HG02973 (cell line): ENCODE data around the gene SLC9A7.
A peak's percentile ranks its signal among the peaks of the same experiment; 100 is the strongest.
"Not testable (repeated sequence)": the region's sequence is repeated elsewhere in the genome, so short reads cannot be mapped to it uniquely, and the experiment has no call there.

ENCODE experiments used
- ATAC-seq: cut with Tn5 transposase; IDR thresholded peaks from one replicate; pipeline ENCODE4 v1.9.1; 2021; ENCODE audit warnings: moderate library complexity; ENCODE audit not compliant: unreplicated experiment

SLC9A7 gene

DNA sequence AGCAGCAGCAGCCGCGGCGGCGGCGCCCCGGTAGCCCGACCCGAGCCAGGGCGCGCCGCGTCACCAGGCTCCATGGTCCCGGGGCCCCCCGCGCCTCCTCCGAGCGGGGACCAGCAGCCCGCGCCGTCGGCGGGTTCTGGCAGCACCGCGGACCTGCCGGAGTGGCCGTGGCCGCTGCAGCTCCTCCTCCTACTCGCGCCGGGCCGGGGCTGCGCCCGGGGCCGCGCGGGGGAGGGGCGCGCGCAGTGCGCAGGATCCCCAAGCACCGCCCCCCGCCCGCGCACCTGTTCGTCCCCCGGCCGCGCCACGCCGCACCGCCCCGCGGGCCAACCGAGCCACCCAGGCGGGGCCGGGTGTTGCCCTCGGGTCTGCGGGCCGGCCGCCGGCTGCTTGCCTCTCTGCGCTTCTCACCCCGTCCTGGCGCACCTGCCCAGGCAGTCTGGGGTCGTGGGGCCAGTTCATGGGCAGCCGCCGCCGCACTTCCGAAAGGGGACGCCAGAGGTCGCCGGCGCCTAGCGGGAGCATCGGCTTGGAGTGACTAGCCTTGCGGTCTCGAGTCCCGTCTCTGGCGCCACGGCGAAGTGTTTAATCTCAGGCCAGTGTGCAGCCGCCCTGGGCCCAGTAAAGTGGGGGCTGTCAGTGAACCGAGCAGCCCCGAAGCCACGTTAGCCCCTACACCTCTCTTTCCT, at the start of gene SLC9A7:
Gene SLC9A7, minus strand, starts transcription at position 163 of the 689 bp plus-strand sequence. Its CDS starts 89 bp downstream, at position 74.
- peak; percentile 62 for ATAC-seq

DNA sequence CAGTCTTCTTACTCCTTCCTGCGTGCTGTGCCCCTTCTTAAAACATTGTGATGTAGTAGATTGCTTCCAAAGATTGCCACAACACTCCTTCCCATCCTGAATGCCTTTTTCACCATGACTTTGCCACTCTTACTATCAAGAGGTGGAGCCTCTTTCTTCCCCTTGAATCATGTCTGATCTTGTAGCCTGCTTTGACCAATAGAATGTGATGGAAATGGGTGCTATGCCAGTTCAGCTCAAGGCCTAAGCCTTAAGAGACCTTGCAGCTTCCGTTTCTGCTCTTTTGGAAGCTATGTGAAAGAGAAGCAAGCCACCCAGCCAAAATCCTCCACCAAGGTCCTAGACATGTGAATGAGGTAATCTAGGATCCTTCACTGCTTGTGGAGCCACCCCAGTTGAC, 46.4 kb upstream of the SLC9A7 start:
- no peak for ATAC-seq

DNA sequence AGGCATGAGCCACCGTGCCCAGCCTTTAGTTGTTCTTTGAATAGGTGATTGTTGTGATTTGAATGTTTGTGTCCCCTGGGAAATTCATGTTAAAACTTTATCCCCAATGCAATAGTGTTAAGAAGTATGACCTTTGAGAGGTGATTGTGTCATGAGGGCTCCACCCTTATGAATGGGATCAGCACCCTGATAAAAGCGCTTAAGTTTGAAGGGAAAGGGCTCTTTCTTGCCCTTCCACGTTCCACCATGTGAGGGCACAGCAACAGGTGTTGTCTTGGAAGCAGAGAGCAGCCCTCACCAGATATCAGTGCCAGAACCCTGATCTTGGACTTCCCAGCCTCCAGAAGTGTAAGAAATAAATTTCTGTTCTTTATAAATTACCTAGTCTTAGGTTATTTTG, 44.2 kb upstream of the SLC9A7 start:
- ATAC-seq, result no peak

DNA sequence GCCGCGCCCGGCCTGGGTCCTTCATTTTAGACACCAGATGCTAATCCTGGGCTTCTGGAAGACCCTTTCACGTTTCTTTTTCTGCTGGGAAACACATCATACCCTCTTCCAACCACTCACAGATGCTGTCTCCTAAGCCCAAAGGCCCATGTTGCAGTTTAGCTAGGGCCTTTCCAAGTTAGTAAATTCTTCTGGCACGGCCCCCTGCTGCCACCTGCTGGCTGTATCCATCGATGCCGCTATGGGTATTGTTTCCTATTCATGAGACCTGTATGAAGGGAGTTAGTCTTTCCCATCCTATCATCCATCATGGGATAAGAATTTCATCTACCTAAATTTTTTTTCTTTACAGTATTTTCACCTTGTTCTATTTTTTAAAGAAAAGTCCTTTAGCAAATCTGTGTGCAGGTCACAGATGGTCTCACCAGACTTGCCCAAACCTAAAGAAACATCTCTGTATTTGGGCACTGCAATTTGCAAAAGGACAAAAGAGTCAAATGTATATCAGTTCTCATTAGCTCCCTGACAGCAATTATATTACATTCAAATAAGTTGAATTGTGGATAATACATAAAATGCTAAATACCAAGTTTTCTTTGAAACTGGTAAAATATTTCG, 37.8 kb upstream of the SLC9A7 start:
- no peak for ATAC-seq

DNA sequence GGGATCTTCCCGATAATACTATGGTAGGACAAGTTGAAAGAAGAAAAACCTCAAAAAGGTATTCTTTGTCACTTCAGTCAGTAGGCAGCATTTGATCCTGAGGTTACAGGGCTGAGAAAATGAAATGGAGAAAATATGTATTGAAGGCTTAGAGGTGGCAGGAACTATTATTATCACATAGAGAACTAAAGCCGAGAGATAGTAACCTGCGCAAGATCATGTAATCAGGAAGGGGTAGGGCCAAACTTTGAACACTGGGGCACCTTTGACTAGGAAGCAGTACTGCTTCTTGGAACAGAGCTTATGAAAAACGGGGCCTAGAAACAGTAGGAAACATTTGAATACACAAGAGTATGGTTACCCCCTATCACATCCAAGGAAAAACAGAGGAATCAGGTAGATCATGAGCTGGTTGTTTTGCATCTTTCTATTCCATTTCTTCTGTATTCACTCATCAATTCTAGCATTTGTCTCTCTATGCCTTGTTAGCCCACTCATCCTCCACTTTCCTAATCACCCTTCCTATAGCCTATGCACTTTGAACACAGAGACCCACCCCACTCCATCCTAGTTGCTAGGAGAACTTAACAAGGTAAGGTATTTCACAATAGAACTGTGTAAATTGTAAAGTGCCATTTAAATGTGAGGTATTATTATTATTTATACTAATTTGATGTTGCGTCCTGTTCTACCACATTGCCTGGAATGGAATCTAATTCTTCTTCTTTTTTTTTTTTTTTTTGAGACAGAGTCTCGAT, 34.6 kb upstream of the SLC9A7 start:
- ATAC-seq, result no peak

DNA sequence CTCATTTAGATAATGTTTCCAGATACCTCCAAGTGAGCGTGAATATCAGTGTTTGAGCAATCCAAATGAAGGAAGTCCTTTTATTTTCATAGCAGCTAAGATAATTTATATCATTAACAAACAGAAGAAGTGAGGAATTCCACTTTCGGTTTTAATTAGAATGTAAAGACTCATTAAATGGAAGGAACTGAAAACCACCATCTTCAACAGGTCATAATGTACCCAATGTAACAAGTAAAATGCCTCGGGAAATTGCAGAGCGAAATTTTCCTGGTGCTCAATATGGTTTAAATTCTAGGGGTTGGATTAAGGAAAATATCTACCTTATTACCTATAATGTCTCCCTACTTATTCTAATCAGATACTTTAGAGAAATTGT, 33.9 kb upstream of the SLC9A7 start:
- no peak for ATAC-seq

DNA sequence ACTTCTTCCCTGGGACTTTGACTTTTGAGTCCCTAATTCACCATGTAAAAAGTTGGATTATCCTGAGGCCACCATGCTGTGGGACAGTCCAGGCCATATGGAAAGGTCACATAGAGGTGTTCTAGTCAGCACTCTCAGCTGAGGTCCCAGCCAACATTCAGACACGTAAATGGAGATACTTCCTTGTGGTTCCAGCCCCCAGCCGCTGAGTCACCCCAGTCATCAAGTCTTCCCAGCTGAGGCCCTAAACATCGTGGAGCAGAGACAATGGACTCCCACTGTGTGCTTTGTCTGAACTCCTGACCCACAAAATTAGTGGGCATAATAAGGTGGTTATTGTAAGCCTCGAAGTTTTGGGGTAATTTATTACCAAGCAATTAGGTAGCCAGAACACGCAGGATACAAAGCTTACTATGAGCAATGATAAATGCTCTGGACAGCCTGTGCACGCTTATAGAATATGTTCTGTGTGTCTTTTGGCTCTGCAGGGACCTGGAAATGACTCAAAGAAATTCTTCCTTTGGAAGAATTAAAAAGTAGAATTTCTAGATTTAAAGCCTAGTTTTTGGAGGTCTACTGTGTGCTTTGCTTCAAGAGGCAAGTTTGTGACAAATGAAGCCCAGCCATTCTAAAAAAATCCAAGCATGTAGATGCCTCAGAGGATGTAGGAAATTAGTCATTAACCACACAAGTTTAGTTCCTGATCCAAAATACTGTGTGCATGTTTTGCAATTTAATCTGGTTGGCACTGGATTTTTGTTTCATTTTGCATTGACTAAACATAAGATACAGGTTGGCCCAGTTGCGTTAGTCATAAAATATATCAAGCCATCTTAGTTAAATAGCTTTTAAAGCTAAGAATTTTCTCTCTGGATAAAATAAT, 33.2 kb upstream of the SLC9A7 start:
- ATAC-seq, result no peak

DNA sequence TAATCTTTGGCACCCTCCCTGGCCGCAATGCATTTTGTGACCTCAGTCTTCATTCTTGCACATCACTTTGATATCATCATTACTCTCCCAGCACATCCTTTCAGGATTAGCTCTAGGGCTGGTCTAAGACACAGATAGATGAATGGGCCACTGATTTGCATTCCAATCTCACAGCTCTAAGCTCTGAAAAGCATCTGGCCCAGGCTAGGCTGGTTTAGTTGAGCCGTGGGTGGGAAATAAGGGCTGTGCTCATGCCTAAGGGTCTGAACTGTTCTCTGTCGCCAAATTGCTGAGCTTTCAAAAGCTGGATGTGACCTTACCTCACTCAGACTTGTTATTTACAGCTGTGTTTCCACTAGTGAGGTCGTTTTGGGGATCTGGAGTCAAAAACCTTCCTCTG, 30.0 kb upstream of the SLC9A7 start:
- ATAC-seq, result no peak

DNA sequence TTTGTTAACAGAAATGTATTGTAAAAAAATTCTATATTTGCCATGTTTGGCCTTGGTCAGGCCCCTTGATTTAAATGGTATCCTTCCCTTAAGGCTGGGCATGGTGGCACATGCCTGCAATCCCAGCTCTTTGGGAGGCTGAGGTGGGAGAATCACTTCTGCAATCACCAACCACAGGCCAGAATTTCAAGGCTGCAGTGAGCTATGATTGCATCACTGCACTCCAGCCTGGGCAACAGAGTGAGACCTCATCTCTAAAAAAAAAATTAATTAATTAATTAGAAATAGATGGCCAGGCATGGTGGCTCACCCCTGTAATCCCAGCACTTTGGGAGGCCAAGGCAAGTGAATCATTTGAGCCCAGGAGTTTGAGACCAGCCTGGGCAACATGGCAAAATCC, 25.5 kb upstream of the SLC9A7 start:
- not testable (repeated sequence) for ATAC-seq

DNA sequence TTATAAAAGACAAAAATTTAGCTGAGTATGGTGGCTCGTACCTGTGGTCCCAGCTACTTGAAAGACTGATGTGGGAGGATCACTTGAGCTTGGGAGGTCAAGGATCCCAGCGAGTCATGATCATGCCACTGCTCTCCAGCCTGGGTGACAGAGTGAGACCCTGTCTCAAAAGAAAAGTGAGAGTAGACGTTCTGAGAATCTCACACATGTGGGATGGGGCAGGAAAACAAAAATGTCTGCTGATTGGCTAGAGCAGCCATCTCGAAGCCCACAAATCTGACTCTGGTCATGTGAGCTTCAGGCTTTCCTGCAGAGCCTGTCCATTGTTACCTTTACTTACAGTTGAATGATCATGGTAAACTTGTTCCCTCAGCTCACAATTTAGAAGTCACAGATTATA, 23.1 kb upstream of the SLC9A7 start:
- ATAC-seq, result no peak

DNA sequence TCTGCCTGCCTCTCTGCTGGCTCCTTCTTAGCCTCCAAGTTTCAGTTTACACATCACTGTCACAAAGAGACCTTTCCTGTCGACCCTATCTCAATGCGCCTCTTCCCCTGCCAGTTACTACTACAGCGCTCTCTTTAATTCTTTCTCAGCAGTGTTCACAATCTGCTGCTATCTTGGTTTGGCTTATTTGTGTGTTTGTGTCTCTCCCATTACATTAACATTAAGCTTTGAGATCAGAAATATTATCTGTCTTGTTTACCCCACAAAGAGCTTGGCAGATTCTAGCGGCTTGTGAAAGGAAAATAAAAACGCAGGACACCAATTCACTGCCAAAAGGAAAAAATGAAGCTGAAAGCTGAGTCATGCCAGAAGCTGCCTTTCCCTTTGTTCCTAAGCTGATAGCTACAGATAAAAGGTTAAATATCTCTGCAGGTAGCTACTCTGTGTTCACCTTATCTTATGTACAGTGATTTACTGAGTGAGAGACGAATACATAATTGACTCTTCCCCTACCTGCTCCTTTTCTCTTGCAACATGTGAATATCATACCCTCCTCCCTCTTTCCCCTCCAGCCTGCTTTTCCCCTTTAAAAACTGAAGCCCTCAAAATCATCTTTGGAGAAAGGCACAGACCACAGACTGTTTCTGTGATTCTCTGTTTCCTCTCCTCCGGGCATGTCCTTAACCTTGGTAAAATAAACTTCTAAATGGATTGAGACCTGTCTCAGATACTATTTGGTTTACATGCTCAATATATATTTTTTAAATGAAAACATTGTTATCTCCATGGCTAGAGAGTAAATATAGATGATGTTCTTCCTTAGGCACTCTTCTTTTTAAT, 19.3 kb upstream of the SLC9A7 start:
- no peak for ATAC-seq

DNA sequence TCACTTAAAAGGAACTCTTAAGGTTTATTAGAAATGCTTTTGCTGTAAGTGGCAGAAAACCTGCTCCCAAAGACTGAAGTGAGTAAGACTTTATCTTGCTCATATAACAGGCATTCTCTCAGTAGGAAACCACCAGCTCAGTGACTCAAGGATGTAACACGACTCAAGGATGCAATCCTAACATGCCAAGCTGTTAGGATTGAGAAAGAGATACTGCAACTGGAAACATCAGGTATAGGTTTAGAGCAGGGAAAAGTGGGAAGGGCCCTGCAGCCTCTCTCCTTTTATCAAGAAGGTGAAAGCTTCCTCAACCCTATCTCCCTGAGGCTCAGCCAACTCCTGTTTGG, 11.9 kb upstream of the SLC9A7 start:
- no peak for ATAC-seq

DNA sequence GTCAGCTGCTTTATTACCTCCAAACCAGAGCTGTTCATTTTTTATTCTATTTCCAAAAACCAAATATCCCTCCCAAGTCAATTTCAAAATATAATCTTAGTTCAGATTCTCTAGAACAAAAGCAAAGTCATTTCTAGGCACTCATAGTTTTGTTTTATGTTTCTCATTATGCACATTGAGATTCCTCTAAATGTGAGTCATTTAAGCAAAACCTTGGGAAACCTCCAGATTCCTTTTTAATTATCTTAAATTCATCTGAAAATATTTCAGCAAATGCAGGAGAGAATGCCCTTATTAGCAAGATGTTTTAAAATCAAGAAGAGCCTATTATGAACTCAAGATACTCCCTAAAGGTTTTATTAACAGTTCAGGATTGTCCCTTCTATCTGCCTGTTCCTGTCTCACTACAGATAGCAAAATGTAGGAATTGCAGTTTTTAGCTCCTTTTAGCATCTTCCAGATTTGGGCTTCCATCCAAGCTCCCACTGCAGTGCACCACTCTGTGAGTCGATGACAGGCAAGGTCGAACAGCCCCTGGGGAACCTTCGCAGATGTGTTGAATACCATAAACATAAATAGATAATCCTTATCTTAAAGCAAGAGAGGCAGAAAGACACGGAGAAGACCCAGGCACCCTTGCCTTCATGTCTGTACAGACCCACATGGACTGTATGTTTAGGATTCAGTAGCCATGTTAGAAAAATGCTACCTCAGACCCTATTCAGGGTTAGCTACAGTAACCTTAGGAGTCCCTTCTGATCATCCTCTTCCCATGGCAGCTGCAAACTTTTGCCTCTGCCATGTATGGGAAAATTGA, 11.3 kb upstream of the SLC9A7 start:
- no peak for ATAC-seq

DNA sequence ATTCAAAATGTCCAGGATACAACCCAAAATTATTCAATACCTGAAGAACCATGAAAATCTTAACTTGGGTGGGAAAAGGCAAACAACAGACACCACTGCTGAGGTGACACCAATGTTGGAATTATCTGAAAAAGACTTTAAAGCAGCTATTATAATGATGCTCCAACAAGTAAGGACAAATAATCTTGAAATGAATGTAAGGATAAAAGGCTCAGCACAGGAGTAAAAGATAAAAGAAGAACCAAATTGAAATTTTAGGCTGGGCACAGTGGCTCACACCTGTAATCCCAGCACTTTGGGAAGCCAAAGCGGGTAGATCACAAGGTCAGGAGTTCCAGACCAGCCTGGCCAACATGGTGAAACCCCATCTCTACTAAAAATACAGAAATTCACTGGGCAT, 4.0 kb upstream of the SLC9A7 start:
- no peak for ATAC-seq

DNA sequence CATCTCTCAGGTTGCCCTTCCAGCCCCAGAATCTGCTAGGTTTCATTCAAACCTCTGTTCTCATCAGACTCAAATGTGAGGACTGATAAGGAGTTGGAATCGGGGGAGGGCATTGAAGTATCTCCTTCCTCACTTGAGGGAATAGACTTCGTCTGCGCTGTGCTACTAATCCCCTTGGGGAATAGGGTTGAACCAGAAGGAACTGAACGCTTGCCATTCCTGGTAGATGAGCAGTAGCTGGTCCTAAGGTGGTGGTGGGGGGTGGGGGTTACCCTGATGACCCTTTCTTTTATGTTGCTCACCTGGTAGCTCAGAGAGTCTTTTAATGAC, 692 bp upstream of the SLC9A7 start:
- no peak for ATAC-seq

DNA sequence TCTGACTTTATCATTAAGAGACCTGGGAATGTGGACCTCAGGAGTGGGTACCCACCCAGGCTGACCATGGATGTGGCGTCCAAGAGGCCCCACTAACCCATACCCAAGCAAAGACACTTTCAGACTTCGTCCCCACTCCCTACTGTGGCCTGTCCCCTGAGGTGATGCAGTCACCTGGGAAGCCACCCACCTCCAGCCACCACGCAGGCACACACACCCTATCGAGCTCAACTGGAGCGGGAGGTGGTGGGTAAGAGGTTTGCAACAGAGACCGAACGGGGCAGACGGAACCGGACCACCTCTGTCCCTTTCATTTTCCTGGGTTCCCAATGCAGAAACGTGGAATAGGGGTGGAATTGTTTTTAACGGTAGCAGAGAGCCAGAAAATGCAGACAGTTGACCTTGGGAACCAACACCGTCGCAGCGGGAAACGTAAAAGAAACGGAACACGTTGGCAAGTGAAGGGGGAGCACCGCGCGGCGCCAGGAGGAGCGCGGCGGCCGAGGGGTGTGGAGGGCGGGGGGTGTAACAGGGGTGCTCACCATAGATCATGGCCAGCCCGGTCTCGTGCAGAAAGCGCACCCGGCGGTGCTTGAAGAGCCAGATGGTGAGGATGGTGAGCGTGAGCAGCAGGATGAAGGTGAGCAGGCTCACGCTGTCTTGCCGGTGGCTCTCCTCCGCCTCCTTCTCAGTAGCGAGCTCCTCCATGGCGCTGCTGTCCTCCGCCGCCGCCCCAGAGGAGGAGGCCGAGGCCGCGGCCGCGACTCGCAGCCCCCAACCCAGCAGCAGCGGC, 559 bp downstream of the SLC9A7 start:
- ATAC-seq, result peak; percentile 29

DNA sequence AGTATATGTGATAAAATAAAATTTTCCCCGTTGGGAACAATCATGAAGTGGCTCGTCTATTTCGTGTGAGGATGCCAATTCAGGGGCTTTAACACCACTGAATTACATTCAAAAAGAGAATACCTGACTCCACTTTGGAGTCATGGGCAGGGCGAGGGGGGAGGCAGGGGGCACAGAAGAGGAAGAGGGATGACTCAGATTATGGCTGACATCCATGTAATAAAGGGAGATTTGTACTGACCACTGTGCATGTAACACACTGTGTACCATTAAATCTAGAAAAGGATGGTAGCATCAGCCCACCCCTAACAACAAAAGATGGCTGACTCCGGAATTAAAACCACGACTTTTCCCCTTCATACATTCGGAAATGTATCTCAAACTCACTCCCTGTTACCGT, 1.3 kb downstream of the SLC9A7 start:
- no peak for ATAC-seq

DNA sequence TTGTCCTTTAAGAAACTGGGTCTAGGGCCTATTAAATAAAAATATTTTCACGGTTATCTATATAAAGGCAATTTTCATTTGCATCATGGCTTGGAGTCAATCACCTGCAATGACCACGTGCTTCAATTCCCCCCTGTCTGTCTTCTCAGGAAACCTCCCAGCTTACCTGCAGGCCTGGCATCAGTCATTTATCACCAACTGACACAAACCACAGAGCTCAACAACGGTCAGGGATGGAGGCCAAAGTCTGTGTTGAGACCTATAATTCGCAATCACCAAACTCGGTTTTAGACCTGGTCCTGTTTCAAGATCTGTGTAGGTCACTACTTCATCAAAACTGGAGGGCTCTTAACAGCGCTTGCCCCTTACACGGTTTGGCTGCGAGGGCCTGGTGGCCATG, 1.9 kb downstream of the SLC9A7 start:
- no peak for ATAC-seq

DNA sequence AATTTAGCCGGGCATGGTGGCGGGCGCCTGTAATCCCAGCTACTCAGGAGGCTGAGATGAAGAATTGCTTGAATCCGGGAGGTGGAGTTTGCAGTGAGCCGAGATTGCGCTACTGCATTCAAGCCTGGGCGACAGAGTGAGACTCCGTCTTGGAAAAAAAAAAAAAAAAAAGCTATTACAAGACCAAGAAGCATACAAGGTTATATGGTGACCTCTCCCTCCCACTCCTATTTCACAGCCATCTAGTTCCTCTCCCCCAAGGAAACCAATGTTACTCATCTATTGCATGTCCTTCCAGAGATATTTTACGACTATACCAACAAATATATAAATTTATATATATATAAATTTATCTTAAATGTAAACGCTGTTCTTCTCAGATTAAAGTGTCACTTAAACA, 3.2 kb downstream of the SLC9A7 start:
- no peak for ATAC-seq
